Lung (tissue), 12 donors: ENCODE data around the gene RPRD1A. TPM values are rescaled to one million over a fixed set of nuclear protein-coding genes. Genes with fewer than 3 reads are reported as not detected.

Experiments
- ATAC-seq: fragments of 200-7000 bp; cut with Tn5 transposase; one replicate; pipeline ENCODE4 v1.9.1; 2020; ENCODE audit warnings: moderate number of reproducible peaks; ENCODE audit not compliant: insufficient read depth, low FRiP score
- DNase-seq, 3 donors: peaks; one replicate each; pipeline ENCODE4 v3.0.0-alpha.2; 2013 to 2017
- H3K27ac ChIP-seq, 2 donors: one replicate each; pipeline ENCODE4 v1.5.1; 2013; ENCODE audit warnings: mild to moderate bottlenecking in 2 of 2, moderate library complexity in 2 of 2, control low read depth in 1 of 2, inconsistent platforms in 1 of 2, low read depth in 1 of 2, low read length in 1 of 2
- H3K27me3 ChIP-seq, 3 donors: one replicate each; pipeline ENCODE4 v1.5.1; 2013; ENCODE audit warnings: low read length in 2 of 3; ENCODE audit not compliant: control insufficient read depth in 3 of 3, insufficient read depth in 3 of 3
- H3K36me3 ChIP-seq, 4 donors: one replicate each; pipeline ENCODE4 v1.5.1; 2013; ENCODE audit warnings: low read length in 4 of 4, mild to moderate bottlenecking in 1 of 4, moderate library complexity in 1 of 4; ENCODE audit not compliant: control insufficient read depth in 4 of 4, insufficient read depth in 4 of 4
- H3K4me1 ChIP-seq, 5 donors: one replicate each; pipeline ENCODE4 v1.5.1; 2013; ENCODE audit warnings: low read length in 5 of 5, mild to moderate bottlenecking in 2 of 5, moderate library complexity in 1 of 5; ENCODE audit not compliant: control insufficient read depth in 5 of 5, insufficient read depth in 5 of 5
- H3K4me3 ChIP-seq: one replicate; pipeline ENCODE4 v1.5.1; 2013; ENCODE audit warnings: mild to moderate bottlenecking, control low read depth, moderate library complexity
- H3K9ac ChIP-seq, 2 donors: one replicate each; pipeline ENCODE4 v1.5.1; 2013; ENCODE audit warnings: low read length in 2 of 2, control low read depth in 1 of 2; ENCODE audit not compliant: insufficient read depth in 1 of 2
- H3K9me3 ChIP-seq, 4 donors: one replicate each; pipeline ENCODE4 v1.5.1; 2013; ENCODE audit warnings: low read length in 3 of 4, mild to moderate bottlenecking in 1 of 4, moderate library complexity in 1 of 4; ENCODE audit not compliant: control insufficient read depth in 4 of 4, insufficient read depth in 3 of 4
- CTCF ChIP-seq: IDR thresholded peaks from 2 replicates; pipeline ENCODE4 v1.5.1; 2012; ENCODE audit warnings: mild to moderate bottlenecking; ENCODE audit errors: control extremely low read depth, extremely low read depth
- WGBS, 2 donors: extraction: QIAGEN DNeasy Blood & Tissue Kit; methylation state at CpG; one replicate each; pipeline ENCODE4 v1.1.7; 2013; 5-methylcytosine and 5-hydroxymethylcytosine counted together
- polyA plus RNA-seq, 2 donors: library from polyadenylated mRNA; stranded (reverse); fragments of 200-250 nt; gene quantifications; one replicate each; pipeline ENCODE4 v1.2.1, GENCODE V29; 2013
- total RNA-seq, 2 donors: library from RNA; depleted of rRNA in 1 of 2; stranded (reverse); fragments of >200 nt in 1 of 2; gene quantifications; one replicate each; pipeline ENCODE4 v1.2.1, GENCODE V29; 2014 to 2021
- donor health status: control.
- donor health status: control.
- donor health status: Bipolar disorder and iron deficiency.
- donor health status: healthy.
- donor health status: DM: yes; HTN: yes; CAD: no.

RPRD1A gene
- total and polyA plus RNA-seq, 4 donors: 21.3 to 61.3 (median 30.5) TPM

- ATAC-seq: no peak
- DNase-seq: no peak
- peaks cover 0 to 3% (median 0%) of the 10 kb centered on the region in 5 donors for H3K4me1 ChIP-seq
- WGBS, 2 donors: 93 to 95% methylated on average over 3 of the region's 3 CpGs
- no peak overlapping the region for H3K4me3 ChIP-seq
- no peak overlapping the region for H3K9ac ChIP-seq
- no peak overlapping the region for H3K27ac ChIP-seq
- no peak for TF ChIP-seq CTCF
- H3K9me3 ChIP-seq: no peaks in the 10 kb centered on the region
- no peaks in the 10 kb centered on the region for H3K27me3 ChIP-seq
- no peaks in the 10 kb centered on the region for H3K36me3 ChIP-seq
Measured at GRCh38 chr18:36058674-36059073, 8.7 kb downstream of the RPRD1A start.

GRCh38 chr18:36051760-36052159 is 15.6 kb downstream of the RPRD1A start:
- DNase-seq: no peak

GRCh38 chr18:36050479-36050878 is 16.9 kb downstream of the RPRD1A start:
- Histone ChIP-seq H3K4me3 (no peak overlapping the region), H3K27ac (no peak overlapping the region), H3K27me3 (no peaks in the 10 kb centered on the region), H3K4me1 (peaks cover 0 to 5% (median 0%) of the 10 kb centered on the region in 5 donors), H3K9me3 (peaks cover 0 to 8% (median 1%) of the 10 kb centered on the region in 4 donors), H3K9ac (no peak overlapping the region), H3K36me3 (no peaks in the 10 kb centered on the region)
- DNase-seq: no peak
- ATAC-seq: no peak
- no peak for TF ChIP-seq CTCF

More at GRCh38 chr18:36051760-36052159, 15.6 kb downstream of the RPRD1A start:
- Histone ChIP-seq H3K4me3 (no peak overlapping the region), H3K9me3 (peaks cover 0 to 8% (median 1%) of the 10 kb centered on the region in 4 donors), H3K27me3 (no peaks in the 10 kb centered on the region), H3K9ac (no peak overlapping the region), H3K36me3 (no peaks in the 10 kb centered on the region), H3K4me1 (no peaks in the 10 kb centered on the region), H3K27ac (no peak overlapping the region)
- WGBS, 2 donors: 90 to 94% methylated on average over 3 of the region's 3 CpGs
- no peak for ATAC-seq
- no peak for TF ChIP-seq CTCF

- no peak overlapping the region for H3K4me3 ChIP-seq
- no peak for TF ChIP-seq CTCF
- no peak overlapping the region for H3K27ac ChIP-seq
- DNase-seq (no peak), ATAC-seq (no peak)
- H3K36me3 ChIP-seq: no peaks in the 10 kb centered on the region
- no peaks in the 10 kb centered on the region for H3K27me3 ChIP-seq
- H3K9ac ChIP-seq: no peak overlapping the region
- peaks cover 0 to 8% (median under 1%) of the 10 kb centered on the region in 4 donors for H3K9me3 ChIP-seq
- H3K4me1 ChIP-seq: peaks cover 0 to 5% (median 0%) of the 10 kb centered on the region in 5 donors
Measured at GRCh38 chr18:36047521-36047920, 19.8 kb downstream of the RPRD1A start.
